ENCODE data around the gene KCNQ2. TPM values are rescaled to one million over a fixed set of nuclear protein-coding genes. Genes with fewer than 3 reads are reported as not detected.

The KCNQ2 gene
- total and polyA plus RNA-seq, 7 donors: 0.01 to 2.8 (median 0.15) TPM; not detected in 1

DNA sequence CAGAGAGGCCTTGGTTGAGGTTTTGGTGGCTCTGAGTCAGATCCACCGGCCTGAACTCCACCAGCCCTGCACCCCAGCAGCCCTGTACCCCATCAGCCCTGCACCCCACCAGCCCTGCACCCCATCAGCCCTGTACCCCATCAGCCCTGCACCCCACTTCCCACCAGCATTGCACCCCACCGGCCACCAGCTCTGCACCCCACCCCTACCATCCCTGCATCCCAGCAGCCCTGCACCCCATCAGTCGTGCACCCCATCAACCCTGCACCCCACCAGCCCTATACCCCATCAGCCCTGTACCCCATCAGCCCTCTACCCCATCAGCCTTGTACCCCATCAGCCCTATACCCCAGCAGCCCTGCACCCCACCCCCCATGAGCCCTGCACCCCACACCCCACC, 97.0 kb downstream of the KCNQ2 start:
- H3K9me3 ChIP-seq: no peaks in the 10 kb centered on the region
- H3K4me3 ChIP-seq: no peak overlapping the region
- H3K27me3 ChIP-seq (ENCODE audit: insufficient read depth in 3 of 3, low read length in 2 of 3): peaks cover 0 to 61% (median 9%) of the 10 kb centered on the region in 3 donors
- DNase-seq (no peak), ATAC-seq (no peak)
- H3K4me1 ChIP-seq: no peaks in the 10 kb centered on the region
- 85 to 90% (median 88%) methylated on average over 3 of the region's 3 CpGs for WGBS, 3 donors
- intact Hi-C loops (cut with DNase I): no loop called here
- H3K27ac ChIP-seq: no peak overlapping the region
- H3K36me3 ChIP-seq (ENCODE audit: insufficient read depth in 1 of 2, low read depth in 1 of 2): no peaks in the 10 kb centered on the region
- TF ChIP-seq CTCF (IDR thresholded peaks at IDR 0.05): no peak

GRCh38 chr20:63374504-63374903, 98.0 kb downstream of the KCNQ2 start:
- no peaks in the 10 kb centered on the region for H3K36me3 ChIP-seq (ENCODE audit: insufficient read depth in 1 of 2, low read depth in 1 of 2)
- no peaks in the 10 kb centered on the region for H3K4me1 ChIP-seq
- TF ChIP-seq CTCF (IDR thresholded peaks at IDR 0.05): no peak
- peaks cover 0 to 62% (median 9%) of the 10 kb centered on the region in 3 donors for H3K27me3 ChIP-seq (ENCODE audit: insufficient read depth in 3 of 3, low read length in 2 of 3)
- no peak overlapping the region for H3K4me3 ChIP-seq
- H3K27ac ChIP-seq: no peak overlapping the region
- H3K9me3 ChIP-seq: no peaks in the 10 kb centered on the region
- ATAC-seq (no peak), DNase-seq (no peak)
- WGBS, 3 donors: 73 to 75% (median 73%) methylated on average over 12 of the region's 12 CpGs
- intact Hi-C loops (cut with DNase I): no loop called here

DNA sequence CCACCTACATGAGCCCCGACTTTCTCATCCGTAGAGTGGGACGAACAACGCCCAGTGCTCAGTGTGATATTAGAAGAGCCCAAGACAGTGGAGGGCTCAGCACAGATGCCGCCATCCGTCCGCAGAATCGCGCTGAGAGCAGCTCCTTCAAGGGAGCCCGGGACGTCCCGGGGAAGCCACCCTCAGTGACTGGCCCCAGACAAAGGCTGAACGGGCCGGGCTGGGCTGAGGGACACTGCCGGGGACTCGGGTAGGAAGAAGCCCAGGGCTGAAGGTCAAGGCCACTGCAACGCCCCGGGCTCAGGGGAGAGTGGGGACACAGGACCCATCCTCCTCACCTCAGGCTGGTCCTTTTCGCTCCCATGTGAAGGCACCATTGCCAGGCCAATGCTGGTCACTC, 98.5 kb downstream of the KCNQ2 start:
- DNase-seq: no peak

DNA sequence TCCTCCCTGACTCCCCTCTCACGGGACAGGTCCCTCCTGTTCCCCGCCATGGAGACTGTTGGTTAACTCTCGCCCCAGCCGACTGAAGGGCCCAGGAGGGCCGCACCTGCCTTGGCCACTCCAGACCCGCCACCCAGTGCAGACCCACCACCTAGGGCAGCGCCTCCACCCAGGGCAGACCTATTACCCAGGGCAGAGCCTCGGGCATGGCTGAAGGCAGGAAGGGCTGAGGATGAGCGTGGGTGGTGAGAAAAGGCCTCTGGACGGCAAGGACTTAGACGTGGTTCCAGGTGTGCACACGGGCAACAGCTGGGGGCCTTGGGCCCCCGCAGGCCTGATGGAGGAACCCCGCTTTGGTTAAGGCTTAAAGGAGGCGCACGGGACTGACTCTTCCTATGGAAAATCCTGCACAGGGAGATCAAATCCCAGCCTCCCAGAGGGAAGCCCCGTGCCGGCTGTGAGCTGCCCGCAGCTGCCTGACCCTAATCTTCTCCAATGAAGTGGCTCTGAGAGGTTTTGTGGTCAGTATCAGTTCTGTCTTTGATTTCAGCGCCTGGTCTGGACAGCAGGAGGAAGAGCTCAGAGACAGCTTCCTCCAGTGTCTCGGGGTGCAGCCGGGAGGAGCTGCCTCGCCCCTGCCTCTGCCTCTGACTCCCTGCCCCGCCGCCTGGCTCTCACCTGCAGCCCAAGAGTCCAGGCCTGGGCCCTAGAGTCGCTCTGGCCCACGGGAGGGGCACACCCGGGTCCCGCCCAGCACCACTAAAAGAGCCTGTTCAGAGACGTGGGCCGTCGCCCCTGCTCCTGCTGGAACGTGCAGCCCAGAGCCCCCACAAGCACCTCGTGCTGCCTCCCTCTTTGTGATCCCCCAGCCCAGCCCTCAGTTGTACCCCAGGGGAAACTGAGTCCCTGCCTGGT, 99.2 kb downstream of the KCNQ2 start:
- ATAC-seq: no peak
- no peaks in the 10 kb centered on the region for H3K9me3 ChIP-seq
- no peaks in the 10 kb centered on the region for H3K4me1 ChIP-seq
- DNase-seq: no peak
- intact Hi-C loops (cut with DNase I): no loop called here
- TF ChIP-seq CTCF (IDR thresholded peaks at IDR 0.05): no peak
- H3K27ac ChIP-seq: no peak overlapping the region
- H3K4me3 ChIP-seq: no peak overlapping the region
- H3K36me3 ChIP-seq (ENCODE audit: insufficient read depth in 1 of 2, low read depth in 1 of 2): no peaks in the 10 kb centered on the region
- 67 to 76% (median 71%) methylated on average over 32 to 34 of the region's 34 CpGs for whole genome bisulfite sequencing, 3 donors
- H3K27me3 ChIP-seq (ENCODE audit: insufficient read depth in 3 of 3, low read length in 2 of 3): peaks cover 0 to 59% (median 9%) of the 10 kb centered on the region in 3 donors

More for the DNA sequence above, 98.5 kb downstream of the KCNQ2 start:
- peaks cover 0 to 58% (median 9%) of the 10 kb centered on the region in 3 donors for H3K27me3 ChIP-seq (ENCODE audit: insufficient read depth in 3 of 3, low read length in 2 of 3)
- intact Hi-C loops (cut with DNase I): no loop called here
- no peaks in the 10 kb centered on the region for H3K4me1 ChIP-seq
- H3K4me3 ChIP-seq: no peak overlapping the region
- ATAC-seq: no peak
- H3K27ac ChIP-seq: no peak overlapping the region
- no peaks in the 10 kb centered on the region for H3K9me3 ChIP-seq
- no peak for TF ChIP-seq CTCF (IDR thresholded peaks at IDR 0.05)
- 80 to 84% (median 83%) methylated on average over 19 of the region's 19 CpGs for WGBS, 3 donors
- H3K36me3 ChIP-seq (ENCODE audit: insufficient read depth in 1 of 2, low read depth in 1 of 2): no peaks in the 10 kb centered on the region
